Measurements from ENCODE around the gene ENTPD7. TPM values are rescaled to one million over a fixed set of nuclear protein-coding genes. Genes with fewer than 3 reads are reported as not detected.

ENTPD7 gene
- total RNA-seq, 1 donor from 2014 or later, result 22.9 TPM

DNA sequence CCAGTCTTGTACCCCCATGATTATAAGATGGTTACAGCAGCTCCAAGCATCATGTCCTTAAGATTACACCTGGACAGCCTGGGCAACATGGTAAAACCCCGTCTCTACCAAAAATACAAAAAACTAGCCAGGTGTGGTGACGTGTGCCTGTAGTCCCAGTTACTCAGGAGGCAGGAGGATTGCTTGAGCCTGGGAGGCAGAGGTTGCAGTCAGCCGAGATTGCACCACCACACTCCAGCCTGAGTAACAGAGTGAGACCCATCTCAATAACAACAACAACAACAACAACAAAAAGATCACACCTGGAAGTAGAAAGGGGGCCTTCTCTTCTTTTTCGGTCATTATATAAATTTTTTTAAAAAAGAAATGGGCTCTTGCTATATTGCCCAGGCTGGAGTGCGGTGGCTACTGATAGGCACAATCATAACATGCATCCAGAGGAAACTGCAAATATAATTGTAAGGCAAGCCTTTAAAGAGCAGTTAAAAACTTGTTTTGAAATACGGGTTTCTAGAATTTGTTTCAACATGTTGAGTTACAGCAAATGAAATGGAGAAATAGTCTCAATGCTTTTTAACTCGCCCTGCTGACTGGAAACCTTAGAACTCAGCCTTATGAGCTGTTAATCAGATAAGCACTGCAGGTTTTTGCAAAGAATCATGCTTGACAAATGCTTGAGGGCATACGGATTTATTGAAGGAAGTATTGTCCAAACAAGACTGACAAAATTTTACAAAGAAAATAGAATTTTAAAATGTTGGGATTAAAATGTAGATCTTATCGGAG, 4.7 kb upstream of the ENTPD7 start:
- TF ChIP-seq, protein P1, sequence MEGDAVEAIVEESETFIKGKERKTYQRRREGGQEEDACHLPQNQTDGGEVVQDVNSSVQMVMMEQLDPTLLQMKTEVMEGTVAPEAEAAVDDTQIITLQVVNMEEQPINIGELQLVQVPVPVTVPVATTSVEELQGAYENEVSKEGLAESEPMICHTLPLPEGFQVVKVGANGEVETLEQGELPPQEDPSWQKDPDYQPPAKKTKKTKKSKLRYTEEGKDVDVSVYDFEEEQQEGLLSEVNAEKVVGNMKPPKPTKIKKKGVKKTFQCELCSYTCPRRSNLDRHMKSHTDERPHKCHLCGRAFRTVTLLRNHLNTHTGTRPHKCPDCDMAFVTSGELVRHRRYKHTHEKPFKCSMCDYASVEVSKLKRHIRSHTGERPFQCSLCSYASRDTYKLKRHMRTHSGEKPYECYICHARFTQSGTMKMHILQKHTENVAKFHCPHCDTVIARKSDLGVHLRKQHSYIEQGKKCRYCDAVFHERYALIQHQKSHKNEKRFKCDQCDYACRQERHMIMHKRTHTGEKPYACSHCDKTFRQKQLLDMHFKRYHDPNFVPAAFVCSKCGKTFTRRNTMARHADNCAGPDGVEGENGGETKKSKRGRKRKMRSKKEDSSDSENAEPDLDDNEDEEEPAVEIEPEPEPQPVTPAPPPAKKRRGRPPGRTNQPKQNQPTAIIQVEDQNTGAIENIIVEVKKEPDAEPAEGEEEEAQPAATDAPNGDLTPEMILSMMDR (conservative IDR thresholded peaks at IDR 0.05), result no peak
- Mint-ChIP-seq H3K9me3 (no peaks in the 10 kb centered on the region), H3K27me3 (peaks cover 25% of the 10 kb centered on the region)

DNA sequence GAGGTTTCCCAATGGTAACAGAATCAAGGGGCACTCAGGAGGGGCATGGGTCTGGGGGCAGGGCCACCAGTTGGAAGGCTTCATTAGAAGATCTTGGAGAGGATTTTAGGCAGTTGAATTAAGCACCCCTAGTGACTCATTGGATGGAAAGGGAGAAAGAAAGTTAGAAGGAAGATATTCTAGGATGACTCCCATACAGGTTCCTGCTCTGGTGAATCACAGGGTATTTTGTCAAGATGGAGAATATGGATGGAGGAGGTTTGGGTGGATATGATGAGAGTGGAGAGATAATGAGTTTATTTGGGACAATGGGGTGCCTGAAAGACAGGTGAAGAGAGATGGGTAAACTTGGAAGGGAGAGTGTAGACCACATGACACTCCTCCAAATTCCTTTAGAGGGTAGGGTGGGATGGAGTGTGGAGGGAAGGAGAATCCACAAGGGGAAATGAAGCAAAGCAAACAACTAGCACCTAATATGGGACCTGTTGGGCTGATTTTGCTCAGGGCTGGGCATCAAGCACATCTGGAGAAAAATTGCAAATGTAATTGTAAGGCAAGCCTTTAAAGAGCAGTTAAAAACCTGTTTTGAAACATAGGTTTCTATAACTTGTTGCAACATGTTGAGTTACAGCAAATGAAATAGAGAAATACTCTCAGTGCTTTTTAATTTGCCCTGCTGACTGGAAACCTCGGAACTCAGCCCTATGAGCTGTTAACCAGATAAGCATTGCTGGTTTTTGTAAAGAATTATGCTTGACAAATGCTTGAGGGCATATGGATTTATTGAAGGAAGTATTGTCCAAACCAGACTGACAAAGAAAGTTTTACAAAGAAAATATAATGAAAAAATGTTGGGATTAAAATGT, 2.9 kb upstream of the ENTPD7 start:
- Mint-ChIP-seq H3K27ac (peak overlapping the region; percentile 65), H3K4me1 (ENCODE audit: unreplicated experiment) (peaks cover 21% of the 10 kb centered on the region), H3K27me3 (peaks cover 25% of the 10 kb centered on the region), H3K4me3 (peak overlapping the region; percentile 12), H3K36me3 (no peaks in the 10 kb centered on the region), H3K9me3 (no peaks in the 10 kb centered on the region)
- DNase-seq (ENCODE audit: extremely low spot score, unreplicated experiment), result no peak
- TF ChIP-seq, protein P1 (conservative IDR thresholded peaks at IDR 0.05), result no peak

More for the DNA sequence above, 4.7 kb upstream of the ENTPD7 start:
- DNase-seq (ENCODE audit: extremely low spot score, unreplicated experiment), result no peak
- Mint-ChIP-seq H3K36me3 (no peaks in the 10 kb centered on the region), H3K4me3 (peak overlapping the region; percentile 32), H3K27ac (no peak overlapping the region), H3K4me1 (ENCODE audit: unreplicated experiment) (peaks cover 8% of the 10 kb centered on the region)

DNA sequence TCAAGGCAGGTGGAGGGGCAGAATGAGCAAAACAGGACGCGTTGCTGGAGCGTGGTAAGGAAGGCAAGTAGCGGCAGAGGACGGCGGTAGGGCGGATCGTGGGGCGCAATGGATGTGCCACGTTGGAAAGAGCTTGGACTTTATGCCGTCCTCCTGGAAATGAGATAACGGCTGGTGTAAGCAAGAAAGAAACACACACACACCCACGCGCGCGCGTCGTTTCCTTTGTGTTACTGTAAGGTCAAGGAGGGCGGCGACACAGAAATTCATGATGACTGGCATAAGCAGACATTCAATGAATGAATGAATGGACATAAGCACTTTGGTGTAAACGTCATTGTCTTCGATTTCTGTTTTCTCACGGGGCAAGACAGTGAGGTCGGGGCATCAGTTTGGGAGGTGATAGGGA, 683 bp upstream of the ENTPD7 start:
- H3K4me3 Mint-ChIP-seq, result peak overlapping the region; percentile 92
- H3K27me3 Mint-ChIP-seq, result peaks cover 25% of the 10 kb centered on the region
- TF ChIP-seq, protein P1 (conservative IDR thresholded peaks at IDR 0.05), result no peak
- peaks cover 9% of the 10 kb centered on the region for H3K36me3 Mint-ChIP-seq
- peaks cover 21% of the 10 kb centered on the region for H3K4me1 Mint-ChIP-seq (ENCODE audit: unreplicated experiment)
- H3K9me3 Mint-ChIP-seq, result no peaks in the 10 kb centered on the region
- peak overlapping the region; percentile 64 for H3K27ac Mint-ChIP-seq
- DNase-seq (ENCODE audit: extremely low spot score, unreplicated experiment), result no peak

DNA sequence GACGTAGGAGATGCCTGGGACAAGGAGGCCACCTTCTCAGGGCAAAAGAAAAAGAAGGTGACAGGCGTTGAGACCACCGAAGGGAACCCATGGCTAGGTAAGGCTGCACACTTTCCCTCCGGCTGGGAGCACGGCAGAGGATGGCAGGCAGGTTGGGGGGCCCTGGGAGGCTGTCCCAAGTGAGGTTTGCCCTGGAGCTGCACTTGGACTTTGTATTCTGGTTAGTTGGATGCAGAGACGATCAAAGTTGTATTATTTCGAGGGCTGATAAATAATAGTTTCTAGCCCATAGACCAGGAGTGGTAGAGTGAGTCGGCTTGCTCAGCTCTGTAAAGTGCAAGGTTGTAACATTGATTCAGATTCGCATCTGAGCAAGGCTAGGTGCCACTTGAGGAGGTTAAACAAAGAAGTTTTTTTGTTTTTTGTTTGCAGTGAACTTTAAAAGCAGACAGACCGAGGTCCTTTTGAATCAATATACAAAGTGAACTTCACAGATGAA, 608 bp downstream of the ENTPD7 start:
- Mint-ChIP-seq H3K4me1 (ENCODE audit: unreplicated experiment) (peaks cover 21% of the 10 kb centered on the region), H3K27ac (peak overlapping the region; percentile 64), H3K4me3 (peak overlapping the region; percentile 92), H3K9me3 (no peaks in the 10 kb centered on the region), H3K27me3 (peaks cover 25% of the 10 kb centered on the region), H3K36me3 (peaks cover 12% of the 10 kb centered on the region)
- no peak for DNase-seq (ENCODE audit: extremely low spot score, unreplicated experiment)
- TF ChIP-seq, protein P1 (conservative IDR thresholded peaks at IDR 0.05), result no peak

DNA sequence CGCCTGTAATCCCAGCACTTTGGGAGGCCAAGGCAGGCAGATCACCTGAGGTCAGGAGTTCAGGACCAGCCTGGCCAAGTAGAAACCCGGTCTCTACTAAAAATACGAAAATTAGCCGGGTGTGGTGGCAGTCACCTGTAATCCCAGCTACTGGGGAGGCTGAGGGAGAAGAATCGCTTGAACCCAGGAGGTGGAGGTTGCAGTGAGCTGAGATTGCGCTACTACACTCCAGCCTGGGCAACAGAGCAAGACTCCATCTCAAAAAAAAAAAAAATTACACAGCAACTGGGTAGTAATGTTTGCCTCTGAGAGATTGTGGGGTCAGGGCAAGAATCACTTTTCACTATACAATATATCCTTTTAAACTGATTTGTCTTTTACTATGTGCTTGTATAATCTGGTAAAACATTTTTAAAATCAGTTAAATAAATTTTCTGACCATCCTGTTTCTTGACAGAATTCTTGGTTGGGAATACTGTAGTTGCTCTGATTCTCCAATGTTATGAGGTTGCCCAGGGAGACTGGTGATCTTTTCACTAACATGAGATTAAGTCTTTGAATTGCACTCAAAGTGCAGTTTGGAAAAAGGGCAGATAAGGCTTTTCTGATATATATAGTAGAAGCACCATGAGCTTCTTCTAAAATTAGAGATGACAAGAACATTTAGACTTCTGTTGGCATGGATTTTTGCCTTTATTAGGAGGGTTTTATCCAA, 1.5 kb downstream of the ENTPD7 start:
- peaks cover 12% of the 10 kb centered on the region for H3K36me3 Mint-ChIP-seq
- peaks cover 21% of the 10 kb centered on the region for H3K4me1 Mint-ChIP-seq (ENCODE audit: unreplicated experiment)
- no peak overlapping the region for H3K27ac Mint-ChIP-seq
- peaks cover 24% of the 10 kb centered on the region for H3K27me3 Mint-ChIP-seq
- H3K4me3 Mint-ChIP-seq, result peak overlapping the region; percentile 36
- TF ChIP-seq, protein P1 (conservative IDR thresholded peaks at IDR 0.05), result no peak
- DNase-seq (ENCODE audit: extremely low spot score, unreplicated experiment), result no peak
- H3K9me3 Mint-ChIP-seq, result no peaks in the 10 kb centered on the region

Measured in type B pancreatic cell (in vitro differentiated cells).